Smooth muscle cell (in vitro differentiated cells): ENCODE results near the gene C22orf42. TPM values are rescaled to one million over a fixed set of nuclear protein-coding genes. Genes with fewer than 3 reads are reported as not detected.
"Not testable (repeated sequence)": the region's sequence is repeated elsewhere in the genome, so short reads cannot be mapped to it uniquely, and the experiment has no call there.

Experiments used
- DNase-seq: peaks from one replicate; lab custom pipeline; 2025; ENCODE audit not compliant: unreplicated experiment; lab: John Stamatoyannopoulos, UW
- H2AFZ ChIP-seq: fragments of 200-600 bp; sonication (generic); 2 replicates; pipeline ENCODE4 v1.6.0; 2016; ENCODE audit warnings: antibody characterized with exemption, low read depth, mild to moderate bottlenecking
- H3F3A ChIP-seq: fragments of 200-600 bp; sonication (generic); 2 replicates; pipeline ENCODE4 v1.6.0; 2017; ENCODE audit warnings: antibody characterized with exemption, low read depth
- H3K27ac ChIP-seq: fragments of 200-600 bp; sonication (generic); 2 replicates; pipeline ENCODE4 v1.5.1; 2016; ENCODE audit warnings: low read depth, mild to moderate bottlenecking
- H3K27me3 ChIP-seq: fragments of 200-600 bp; sonication (generic); 2 replicates; pipeline ENCODE4 v1.6.1; 2016; ENCODE audit warnings: low read depth, mild to moderate bottlenecking
- H3K36me3 ChIP-seq: fragments of 200-600 bp; sonication (generic); 2 replicates; pipeline ENCODE4 v1.5.1; 2016; ENCODE audit warnings: low read depth
- H3K4me1 ChIP-seq: fragments of 200-600 bp; sonication (generic); 2 replicates; pipeline ENCODE4 v1.5.1; 2016; ENCODE audit warnings: low read depth
- H3K4me2 ChIP-seq: fragments of 200-600 bp; sonication (generic); 2 replicates; pipeline ENCODE4 v1.6.0; 2016; ENCODE audit warnings: mild to moderate bottlenecking
- H3K4me3 ChIP-seq: fragments of 200-600 bp; sonication (generic); 2 replicates; pipeline ENCODE4 v1.5.1; 2016; ENCODE audit warnings: mild to moderate bottlenecking
- H3K79me2 ChIP-seq: fragments of 200-600 bp; sonication (generic); 2 replicates; pipeline ENCODE4 v1.6.0; 2016; ENCODE audit warnings: low read depth, mild to moderate bottlenecking
- H3K9ac ChIP-seq: fragments of 200-600 bp; sonication (generic); 2 replicates; pipeline ENCODE4 v1.6.0; 2016; ENCODE audit warnings: low read depth
- H3K9me3 ChIP-seq: fragments of 200-600 bp; sonication (generic); replicated peaks from 2 replicates; pipeline ENCODE4 v1.5.1; 2016; ENCODE audit warnings: low read depth
- H4K20me1 ChIP-seq: fragments of 200-600 bp; sonication (generic); 2 replicates; pipeline ENCODE4 v1.6.0; 2016; ENCODE audit warnings: low read depth
- WGBS: methylation state at CpG from one replicate; pipeline ENCODE4 v1.1.7; 2016; ENCODE audit warnings: low lambda C conversion rate; 5-methylcytosine and 5-hydroxymethylcytosine counted together
- polyA plus RNA-seq: library from polyadenylated mRNA; unstranded; fragments of >200 nt; fragmentation: Nextera tagmentation; extraction: Ambion mirVana; gene quantifications from 2 replicates; pipeline ENCODE4 v1.2.1, GENCODE V29; 2016
- total RNA-seq: library from RNA; depleted of rRNA; stranded (reverse); fragments of >200 nt; gene quantifications from 2 replicates; pipeline ENCODE4 v1.2.3, GENCODE V29; 2014
- TF ChIP-seq, protein P1 (sequence below): fragments of 200-600 bp; sonication (generic); IDR thresholded peaks from 2 replicates; pipeline ENCODE4 v1.5.1; 2017; ENCODE audit warnings: borderline replicate concordance, mild to moderate bottlenecking, antibody characterized with exemption; ENCODE audit not compliant: insufficient read depth, poor library complexity, severe bottlenecking

C22orf42 gene
- total and polyA plus RNA-seq, 2 experiments from 2014 or later = not detected

DNA sequence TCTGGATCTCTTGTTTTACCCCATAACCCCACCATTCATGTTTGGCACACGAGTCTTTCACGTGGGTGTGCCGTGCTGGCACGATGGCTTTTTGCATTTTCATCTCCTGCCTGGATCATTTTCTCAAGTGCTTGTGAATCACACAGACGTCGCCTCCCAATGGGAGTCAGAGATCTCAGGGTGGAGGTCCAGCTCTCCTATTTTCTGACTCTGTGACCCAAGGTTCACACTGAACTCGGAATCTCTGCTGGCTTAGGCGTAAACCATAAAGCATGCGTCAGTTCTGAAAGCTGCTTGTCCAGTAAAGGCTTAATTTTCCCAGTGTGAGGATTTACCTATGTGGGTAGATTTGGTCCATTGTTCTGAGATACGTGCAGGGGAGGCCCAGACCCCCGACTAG, 16.0 kb upstream of the C22orf42 start:
- Histone ChIP-seq H3K9ac (no peak overlapping the region), H3K4me2 (no peak overlapping the region), H3K36me3 (no peaks in the 10 kb centered on the region), H2AFZ (no peak overlapping the region), H3K4me1 (no peaks in the 10 kb centered on the region), H4K20me1 (no peaks in the 10 kb centered on the region), H3K4me3 (no peak overlapping the region), H3F3A (no peaks in the 10 kb centered on the region), H3K27me3 (peaks cover 64% of the 10 kb centered on the region), H3K79me2 (no peaks in the 10 kb centered on the region), H3K27ac (no peak overlapping the region), H3K9me3 (no peaks in the 10 kb centered on the region)
- TF ChIP-seq, protein P1, sequence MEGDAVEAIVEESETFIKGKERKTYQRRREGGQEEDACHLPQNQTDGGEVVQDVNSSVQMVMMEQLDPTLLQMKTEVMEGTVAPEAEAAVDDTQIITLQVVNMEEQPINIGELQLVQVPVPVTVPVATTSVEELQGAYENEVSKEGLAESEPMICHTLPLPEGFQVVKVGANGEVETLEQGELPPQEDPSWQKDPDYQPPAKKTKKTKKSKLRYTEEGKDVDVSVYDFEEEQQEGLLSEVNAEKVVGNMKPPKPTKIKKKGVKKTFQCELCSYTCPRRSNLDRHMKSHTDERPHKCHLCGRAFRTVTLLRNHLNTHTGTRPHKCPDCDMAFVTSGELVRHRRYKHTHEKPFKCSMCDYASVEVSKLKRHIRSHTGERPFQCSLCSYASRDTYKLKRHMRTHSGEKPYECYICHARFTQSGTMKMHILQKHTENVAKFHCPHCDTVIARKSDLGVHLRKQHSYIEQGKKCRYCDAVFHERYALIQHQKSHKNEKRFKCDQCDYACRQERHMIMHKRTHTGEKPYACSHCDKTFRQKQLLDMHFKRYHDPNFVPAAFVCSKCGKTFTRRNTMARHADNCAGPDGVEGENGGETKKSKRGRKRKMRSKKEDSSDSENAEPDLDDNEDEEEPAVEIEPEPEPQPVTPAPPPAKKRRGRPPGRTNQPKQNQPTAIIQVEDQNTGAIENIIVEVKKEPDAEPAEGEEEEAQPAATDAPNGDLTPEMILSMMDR = no peak
- DNase-seq = no peak
- WGBS = 91% methylated on average over 11 of the region's 11 CpGs

GRCh38 chr22:32165681-32166080, 6.6 kb upstream of the C22orf42 start:
- TF ChIP-seq, protein P1 = no peak
- Histone ChIP-seq H3K79me2 (no peaks in the 10 kb centered on the region), H3K4me1 (no peaks in the 10 kb centered on the region), H3K36me3 (no peaks in the 10 kb centered on the region), H3K27me3 (no peaks in the 10 kb centered on the region), H3F3A (no peaks in the 10 kb centered on the region), H3K27ac (no peak overlapping the region), H2AFZ (no peak overlapping the region), H3K4me3 (no peak overlapping the region), H3K4me2 (no peak overlapping the region), H3K9ac (no peak overlapping the region), H3K9me3 (no peaks in the 10 kb centered on the region), H4K20me1 (no peaks in the 10 kb centered on the region)
- no peak for DNase-seq
- WGBS = 87% methylated on average over 6 of the region's 6 CpGs

DNA sequence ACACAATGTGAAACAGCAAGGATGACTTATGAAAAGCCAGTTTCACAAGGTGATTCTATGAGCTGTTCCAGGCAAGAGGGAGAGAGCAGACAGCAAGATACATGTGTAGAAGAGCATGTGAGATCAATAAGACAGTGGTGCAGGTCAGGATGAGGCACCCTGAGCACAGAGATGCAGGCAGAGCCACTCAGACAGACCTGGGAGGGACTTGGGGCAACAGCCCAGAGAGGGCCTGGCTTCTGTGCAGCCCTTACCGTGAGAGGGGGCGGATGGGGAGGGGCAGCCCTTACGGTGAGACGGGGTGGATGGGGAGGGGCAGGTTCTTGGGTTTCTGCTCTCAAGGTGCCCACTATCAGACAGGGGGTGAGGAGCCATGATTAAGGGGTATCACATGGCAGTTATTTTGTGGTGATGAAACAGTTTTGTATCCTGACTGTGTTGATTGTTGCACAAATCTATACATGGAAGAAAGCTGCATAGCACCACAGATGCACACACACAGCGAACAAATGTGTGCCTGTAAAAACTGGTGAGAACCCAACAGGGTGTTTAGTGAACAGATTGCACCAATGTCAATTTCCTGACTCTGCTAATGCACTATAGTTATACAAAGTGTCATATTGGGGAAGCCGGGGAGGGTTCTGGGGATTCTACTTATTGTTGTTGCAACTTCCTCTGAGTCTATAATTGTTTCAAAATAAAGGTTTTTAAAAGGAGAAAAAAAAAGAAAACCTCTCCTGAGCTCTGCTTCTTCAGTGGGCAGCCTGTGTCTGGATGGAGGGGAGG, 5.2 kb upstream of the C22orf42 start:
- Histone ChIP-seq H3K4me3 (no peak overlapping the region), H3F3A (no peaks in the 10 kb centered on the region), H3K4me2 (no peak overlapping the region), H3K79me2 (no peaks in the 10 kb centered on the region), H2AFZ (no peak overlapping the region), H3K9me3 (no peaks in the 10 kb centered on the region), H3K27ac (no peak overlapping the region), H4K20me1 (no peaks in the 10 kb centered on the region), H3K4me1 (no peaks in the 10 kb centered on the region), H3K36me3 (no peaks in the 10 kb centered on the region), H3K27me3 (no peaks in the 10 kb centered on the region), H3K9ac (no peak overlapping the region)
- WGBS = 63% methylated on average over 6 of the region's 6 CpGs
- TF ChIP-seq, protein P1 = no peak
- no peak for DNase-seq

- H4K20me1 ChIP-seq, H3K9ac ChIP-seq, H3K79me2 ChIP-seq, H3F3A ChIP-seq, H2AFZ ChIP-seq, H3K4me3 ChIP-seq, H3K4me2 ChIP-seq, H3K9me3 ChIP-seq, H3K36me3 ChIP-seq, H3K4me1 ChIP-seq, H3K27me3 ChIP-seq, DNase-seq, H3K27ac ChIP-seq: not testable (repeated sequence)
- WGBS = 82% methylated on average over 5 of the region's 5 CpGs
These were observed 1.3 kb upstream of the C22orf42 start for GRCh38 chr22:32160411-32160810.

DNA sequence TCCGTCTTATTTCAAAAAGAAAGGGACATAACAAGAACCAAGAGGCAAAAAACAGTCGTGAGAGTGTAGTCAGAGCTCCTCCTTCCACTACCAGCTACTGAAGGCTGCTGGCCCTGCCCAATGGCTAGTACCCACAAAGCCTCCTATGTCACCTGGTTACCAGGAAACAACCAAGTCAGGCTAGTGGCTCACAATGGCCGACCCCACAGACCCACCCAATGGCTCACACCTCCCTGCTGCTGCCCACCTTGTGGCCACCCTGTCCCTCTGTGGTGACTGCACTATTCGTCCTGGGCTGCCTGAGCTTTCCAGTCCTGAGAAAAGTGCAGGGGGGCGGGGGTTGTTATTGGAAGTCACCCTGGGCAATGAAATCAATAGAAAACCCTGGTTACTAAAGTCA, 1.5 kb downstream of the C22orf42 start:
- not testable (repeated sequence) for H3K9ac ChIP-seq, H3K9me3 ChIP-seq, DNase-seq, H2AFZ ChIP-seq, H3K4me2 ChIP-seq, H3K79me2 ChIP-seq, H3K27ac ChIP-seq, H3F3A ChIP-seq, H3K4me1 ChIP-seq, H4K20me1 ChIP-seq, H3K27me3 ChIP-seq, H3K4me3 ChIP-seq, H3K36me3 ChIP-seq
- WGBS = 90% methylated on average over 5 of the region's 5 CpGs

- H3K4me2 ChIP-seq, DNase-seq, H4K20me1 ChIP-seq, H2AFZ ChIP-seq, H3K9ac ChIP-seq, H3K36me3 ChIP-seq, H3F3A ChIP-seq, H3K27ac ChIP-seq, H3K4me1 ChIP-seq, H3K27me3 ChIP-seq, H3K9me3 ChIP-seq, H3K4me3 ChIP-seq, H3K79me2 ChIP-seq: not testable (repeated sequence)
- WGBS = 90% methylated on average over 4 of the region's 4 CpGs
These were observed 4.4 kb downstream of the C22orf42 start for GRCh38 chr22:32154727-32155126.
